GM21381 (cell line): ENCODE measurements around the gene AIF1.
"Not testable (repeated sequence)": the region's sequence is repeated elsewhere in the genome, so short reads cannot be mapped to it uniquely, and the experiment has no call there.

Source experiments
- ATAC-seq: cut with Tn5 transposase; IDR thresholded peaks from one replicate; pipeline ENCODE4 v1.9.1; 2021; ENCODE audit warnings: mild to moderate bottlenecking, moderate library complexity; ENCODE audit not compliant: unreplicated experiment

The AIF1 gene

DNA sequence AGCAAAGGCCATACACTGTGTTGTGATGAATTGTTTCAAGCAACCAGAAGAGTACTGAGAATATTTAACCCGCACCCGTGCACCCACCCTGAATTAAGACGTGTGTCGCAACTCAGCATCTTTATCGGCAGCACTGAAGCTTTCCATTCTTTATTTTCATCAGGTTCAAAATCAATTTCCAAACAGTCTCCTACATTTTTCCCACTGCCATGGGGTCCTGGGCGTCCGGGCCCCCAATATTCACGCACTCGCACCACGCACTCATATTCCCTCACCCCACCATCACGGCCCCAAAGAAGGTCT lies 34.6 kb upstream of the AIF1 start:
- no peak for ATAC-seq

DNA sequence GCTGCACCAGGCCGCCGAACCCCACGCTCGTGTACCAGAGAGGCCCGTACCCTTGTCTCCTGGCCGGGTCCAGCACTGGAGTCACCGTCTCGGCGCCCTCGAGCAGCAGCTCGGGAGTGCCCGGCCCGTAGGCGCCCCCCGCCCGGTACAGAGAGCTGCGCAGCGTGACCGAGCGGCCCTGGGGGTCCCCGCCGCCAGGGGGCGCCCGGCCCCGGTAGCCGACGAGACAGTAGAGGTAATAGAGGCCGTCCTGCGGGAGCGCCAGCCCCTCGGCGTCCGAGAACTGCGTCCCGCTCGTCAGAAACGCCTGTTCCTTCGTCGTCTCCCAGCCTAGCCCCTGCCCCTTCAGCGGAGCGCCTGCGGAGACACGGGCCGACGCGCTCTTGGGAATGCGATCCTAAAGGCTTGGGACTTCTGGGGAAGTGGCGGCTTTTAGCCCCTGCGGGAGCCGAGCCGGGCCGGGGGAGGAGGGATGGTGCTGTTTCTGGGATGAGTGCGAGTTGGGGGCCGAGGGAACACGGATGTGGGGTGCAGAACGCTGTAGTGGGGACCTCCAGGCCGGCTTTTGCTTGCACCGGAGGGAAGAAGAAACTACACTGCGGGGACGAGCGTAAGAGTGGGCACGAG lies 34.1 kb upstream of the AIF1 start:
- ATAC-seq, result no peak

- ATAC-seq, result no peak
Observed at GRCh38 chr6:31581434-31582229, 33.4 kb upstream of the AIF1 start.

- ATAC-seq, result no peak
Observed at GRCh38 chr6:31582230-31582643, 32.8 kb upstream of the AIF1 start, which contains the start of gene LTB. Gene LTB, minus strand, starts transcription at chr6:31582424. Its CDS starts 7 bp downstream, at chr6:31582417.

DNA sequence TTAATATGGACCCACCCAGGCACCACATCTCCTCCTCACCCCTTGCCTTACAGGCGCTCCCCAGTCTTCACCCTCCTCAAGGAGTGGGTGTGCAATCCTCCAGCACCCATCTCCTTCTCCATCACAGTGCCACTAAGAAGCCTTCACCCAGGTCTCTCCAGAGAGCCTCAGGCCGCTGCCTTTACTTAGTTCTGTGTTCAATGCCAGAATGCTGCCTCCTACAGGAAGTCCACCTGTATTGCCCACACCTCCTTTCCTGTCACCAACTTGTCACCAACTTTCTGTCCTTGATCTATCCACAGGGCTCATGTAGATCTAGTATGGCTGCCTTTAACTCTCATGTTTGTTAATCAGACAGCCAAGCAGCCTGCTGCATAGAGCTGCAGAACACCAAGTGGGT lies 29.5 kb upstream of the AIF1 start:
- no peak for ATAC-seq

- no peak for ATAC-seq
Observed at GRCh38 chr6:31586008-31586407, 29.0 kb upstream of the AIF1 start, which contains the start of gene LST1. Gene LST1, plus strand, starts transcription at chr6:31586277. Its CDS starts 1,023 bp downstream, at chr6:31587300.

- no peak for ATAC-seq
Observed at GRCh38 chr6:31586599-31587281, 28.3 kb upstream of the AIF1 start.

DNA sequence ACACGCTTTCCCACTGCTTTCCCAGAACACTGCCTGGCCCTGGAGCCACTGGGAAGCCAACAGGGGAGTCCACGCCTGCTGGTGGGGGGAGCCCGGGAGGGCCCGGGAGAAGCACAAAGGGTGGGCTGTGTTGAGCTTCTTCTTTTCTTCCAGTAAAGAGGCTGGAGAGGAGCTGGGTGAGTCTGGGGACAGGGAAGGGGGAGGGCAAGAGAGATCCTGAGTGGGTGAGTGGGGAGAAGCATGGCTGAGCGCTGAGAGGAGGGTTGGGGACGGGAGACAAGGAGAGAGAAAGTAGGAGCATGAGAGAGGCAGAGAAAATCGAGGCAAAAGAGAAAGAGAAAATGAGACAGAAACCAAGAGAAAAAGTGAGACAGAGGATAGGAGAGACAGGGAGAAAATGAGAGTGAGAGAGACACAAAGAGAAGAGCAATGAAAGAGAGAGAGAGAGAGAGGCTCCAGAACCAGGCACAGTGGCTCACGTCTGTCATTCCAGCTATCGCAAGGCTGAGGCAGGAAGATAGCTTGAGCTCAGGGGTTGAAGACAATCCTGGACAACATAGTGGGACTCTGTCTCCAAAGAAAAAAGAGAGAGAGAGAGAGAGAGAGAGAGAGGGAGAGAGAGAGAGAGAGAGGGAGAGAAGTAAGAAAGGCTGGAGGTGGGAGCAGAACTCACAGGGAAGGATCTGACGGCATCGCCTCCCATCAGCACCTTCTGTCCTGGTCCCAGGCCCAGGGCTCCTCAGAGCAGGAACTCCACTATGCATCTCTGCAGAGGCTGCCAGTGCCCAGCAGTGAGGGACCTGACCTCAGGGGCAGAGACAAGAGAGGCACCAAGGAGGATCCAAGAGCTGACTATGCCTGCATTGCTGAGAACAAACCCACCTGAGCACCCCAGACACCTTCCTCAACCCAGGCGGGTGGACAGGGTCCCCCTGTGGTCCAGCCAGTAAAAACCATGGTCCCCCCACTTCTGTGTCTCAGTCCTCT lies 26.9 kb upstream of the AIF1 start:
- no peak for ATAC-seq

DNA sequence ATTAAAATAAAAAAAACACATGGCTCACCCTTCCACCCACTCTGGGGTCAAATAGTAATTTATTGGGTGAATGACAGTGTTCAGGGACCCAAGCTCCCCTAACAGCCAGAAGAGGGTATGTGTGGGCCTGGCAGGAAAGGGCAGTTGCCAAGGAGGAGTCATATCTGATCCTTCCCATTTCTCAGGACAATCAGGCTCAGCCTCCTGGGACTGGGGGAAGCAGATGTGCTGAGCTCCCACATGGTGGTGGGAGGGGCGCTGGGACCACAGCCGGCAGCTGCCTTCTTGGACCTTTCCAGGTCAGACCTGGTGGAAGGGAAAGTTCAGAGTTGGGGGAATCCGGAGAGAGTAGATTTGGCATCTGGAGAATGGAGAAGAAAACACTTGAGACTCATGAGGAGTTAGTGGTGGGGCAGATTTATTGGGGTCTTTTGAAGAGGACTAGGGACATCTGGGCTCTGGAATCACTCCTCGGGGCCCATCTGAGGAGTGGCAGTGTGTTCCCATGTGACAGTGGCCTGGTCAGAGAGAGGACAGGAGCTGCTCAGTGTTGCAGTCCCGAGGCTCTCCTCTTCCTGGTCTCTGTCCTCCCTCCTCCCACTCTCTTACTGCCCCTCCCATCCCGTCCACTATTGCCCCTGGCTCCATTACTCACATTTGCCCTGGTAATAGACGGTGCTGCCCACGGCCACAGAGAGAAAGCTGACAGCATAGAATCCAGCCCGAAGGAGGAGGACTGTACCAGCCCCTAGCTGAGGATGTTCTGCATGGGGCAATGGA lies 26.0 kb upstream of the AIF1 start:
- ATAC-seq, result no peak

DNA sequence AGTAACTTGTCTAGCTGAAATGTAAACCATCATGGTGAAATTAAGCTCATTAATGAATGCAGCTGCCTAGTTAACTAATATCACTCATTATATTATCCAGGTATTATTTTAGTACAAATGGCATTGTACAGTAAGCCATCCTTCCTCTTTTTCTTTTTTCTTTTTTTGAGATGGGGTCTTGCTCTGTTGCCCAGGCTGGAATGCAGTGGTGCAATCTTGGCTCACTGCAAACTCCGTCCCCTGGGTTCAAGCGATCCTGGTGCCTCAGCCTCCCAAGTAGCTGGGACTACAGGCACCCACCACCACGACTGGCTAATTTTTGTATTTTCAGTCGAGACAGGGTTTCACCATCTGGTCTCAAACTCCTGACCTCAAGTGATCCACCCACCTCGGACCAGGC lies 24.3 kb upstream of the AIF1 start:
- ATAC-seq, result not testable (repeated sequence)

- ATAC-seq, result no peak
Observed at GRCh38 chr6:31592396-31592771, 22.6 kb upstream of the AIF1 start.

DNA sequence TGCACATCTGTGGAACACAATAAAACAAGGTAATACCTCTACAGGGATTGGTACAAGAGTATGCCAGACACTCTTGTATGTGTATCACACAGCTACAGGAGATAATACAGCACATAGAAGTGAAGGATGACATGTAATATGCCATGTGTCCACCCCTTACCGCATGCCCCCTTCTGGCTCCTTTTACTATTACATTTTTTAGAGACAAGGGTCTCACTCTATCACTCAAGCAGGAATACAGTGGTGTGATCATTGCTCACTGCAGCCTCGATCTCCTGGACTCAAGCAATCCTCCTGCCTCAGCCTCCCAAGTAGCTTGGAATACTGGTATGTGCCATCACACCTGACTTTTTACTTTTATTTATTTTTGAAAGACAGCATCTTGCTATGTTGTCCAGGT lies 18.0 kb upstream of the AIF1 start:
- ATAC-seq, result no peak

DNA sequence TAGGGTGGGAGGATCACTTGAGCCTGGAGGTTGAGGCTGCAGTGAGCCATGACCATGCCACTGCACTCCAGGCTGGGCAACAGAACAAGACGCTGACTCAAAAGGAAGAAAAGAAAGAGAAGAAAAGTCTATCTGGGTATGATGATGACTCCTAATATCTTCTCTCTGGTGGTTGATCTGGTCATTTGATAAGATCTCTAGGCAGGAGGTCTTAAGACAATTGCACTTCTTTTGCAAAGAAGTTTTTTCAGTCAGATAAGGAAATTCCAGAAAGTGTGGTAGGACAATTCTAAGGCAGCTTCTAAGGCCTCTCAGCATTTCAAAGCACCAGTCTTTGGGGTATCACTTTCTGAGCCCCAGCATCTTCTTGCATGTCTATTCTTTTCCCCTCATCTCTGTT lies 7.7 kb upstream of the AIF1 start:
- no peak for ATAC-seq

- ATAC-seq, result no peak
Observed at GRCh38 chr6:31609519-31610406, 5.3 kb upstream of the AIF1 start.

GRCh38 chr6:31610968-31611367 lies 4.1 kb upstream of the AIF1 start:
- ATAC-seq, result no peak

DNA sequence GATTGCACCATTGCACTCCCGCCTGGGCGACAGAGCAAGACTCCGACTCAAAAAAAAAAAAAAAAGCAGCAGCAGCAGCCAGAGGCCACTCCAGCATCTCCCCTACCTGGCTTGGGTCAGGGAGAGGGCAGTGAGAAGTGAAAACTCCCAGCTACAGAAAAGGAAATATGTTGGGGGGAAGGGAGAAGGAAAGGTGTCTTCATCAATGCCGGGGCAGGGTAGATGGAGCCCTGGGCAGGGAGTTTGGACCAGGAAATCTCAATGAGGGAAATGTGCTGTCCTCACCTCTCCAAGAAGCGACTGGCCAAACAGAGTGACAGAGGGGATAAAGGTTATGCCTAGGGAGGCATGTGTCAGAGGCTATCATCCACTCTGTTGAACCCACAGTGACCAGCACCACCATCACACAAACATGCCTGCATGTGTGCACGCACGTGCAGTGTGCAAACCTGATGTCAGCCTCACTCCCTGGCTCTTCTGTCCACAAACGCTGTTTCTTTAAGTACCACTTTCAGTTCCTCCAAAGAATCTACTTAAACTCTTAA lies 887 bp upstream of the AIF1 start:
- ATAC-seq, result no peak

DNA sequence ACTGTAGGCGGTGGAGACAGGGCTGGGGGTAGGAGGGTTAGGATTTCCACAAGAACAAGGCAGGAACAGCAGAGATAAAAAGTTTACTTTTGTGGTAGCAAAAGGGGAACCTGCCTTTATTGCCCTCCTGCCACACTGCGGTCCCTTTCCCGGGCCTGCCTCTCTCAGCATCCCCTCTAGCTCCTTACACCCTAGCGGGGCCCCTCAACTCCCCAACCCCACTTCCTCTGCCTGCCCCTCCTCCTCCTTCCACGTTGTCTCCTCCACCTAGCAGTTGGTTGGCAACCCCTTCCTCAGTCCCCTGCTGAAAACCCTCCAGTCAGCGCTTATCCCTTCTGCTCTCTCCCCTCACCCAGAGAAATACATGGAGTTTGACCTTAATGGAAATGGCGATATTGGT lies 714 bp downstream of the AIF1 start:
- ATAC-seq, result no peak

DNA sequence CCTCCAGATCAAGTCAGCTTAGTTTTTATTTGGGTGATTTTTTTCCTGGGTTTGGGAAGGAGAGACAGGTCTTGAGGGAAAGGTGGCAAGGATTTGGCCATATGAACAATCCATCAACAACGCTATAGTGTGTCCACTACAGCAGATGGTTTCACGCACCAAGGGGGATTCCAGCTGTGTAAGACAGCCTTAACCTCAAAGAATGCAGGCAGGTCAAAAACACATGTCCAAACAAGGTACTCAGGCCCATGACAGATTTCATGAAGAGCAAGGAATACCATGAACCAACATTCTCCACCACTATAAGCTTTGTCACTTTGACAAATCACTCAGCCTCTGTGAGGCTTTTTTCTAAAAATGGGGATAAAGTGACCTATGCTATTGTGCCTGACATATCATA lies 2.0 kb downstream of the AIF1 start:
- no peak for ATAC-seq
